ENCODE measurements around the gene ANKRD60.
A peak's percentile ranks its signal among the peaks of the same experiment; 100 is the strongest.

ANKRD60 gene

GRCh38 chr20:58179432-58180099 is 48.9 kb downstream of the ANKRD60 start:
- Histone ChIP-seq H3K27me3 (ENCODE audit: low read depth, low read length) (peaks cover 59% of the 10 kb centered on the region), H3K9ac (ENCODE audit: low read length) (peak overlapping the region; percentile 59), H3K4me1 (ENCODE audit: low read length) (peaks cover 10% of the 10 kb centered on the region), H3K36me3 (replicated peaks; ENCODE audit: low read depth, low read length) (no peaks in the 10 kb centered on the region), H3K79me2 (ENCODE audit: low read length) (no peaks in the 10 kb centered on the region), H4K20me1 (ENCODE audit: insufficient read depth, low read length) (no peaks in the 10 kb centered on the region), H2AFZ (ENCODE audit: low read depth, low read length) (peak overlapping the region; percentile 98), H3K4me3 (ENCODE audit: low read length) (peak overlapping the region; percentile 78), H3K4me2 (ENCODE audit: low read length) (peak overlapping the region; percentile 97), H3K27ac (ENCODE audit: low read length) (no peak overlapping the region), H3K9me3 (ENCODE audit: insufficient read depth, low read length) (peaks cover 9% of the 10 kb centered on the region; the same call in 1 of the 2 replicates)
- TF ChIP-seq EZH2phosphoT487 (IDR thresholded peaks at IDR 0.05; ENCODE audit: low read depth), result no peak
- TF ChIP-seq CTCF (IDR thresholded peaks at IDR 0.05; ENCODE audit: low read depth, low read length), result peak; percentile 99

- H3K27me3 ChIP-seq (ENCODE audit: low read depth, low read length), result peaks cover 55% of the 10 kb centered on the region
- H3K27ac ChIP-seq (ENCODE audit: low read length), result no peak overlapping the region
- H4K20me1 ChIP-seq (ENCODE audit: insufficient read depth, low read length), result no peaks in the 10 kb centered on the region
- peak overlapping the region; percentile 78 for H3K4me3 ChIP-seq (ENCODE audit: low read length)
- H3K79me2 ChIP-seq (ENCODE audit: low read length), result no peaks in the 10 kb centered on the region
- peaks cover 10% of the 10 kb centered on the region for H3K4me1 ChIP-seq (ENCODE audit: low read length)
- H3K36me3 ChIP-seq (replicated peaks; ENCODE audit: low read depth, low read length), result no peaks in the 10 kb centered on the region
- H3K9ac ChIP-seq (ENCODE audit: low read length), result peak overlapping the region; percentile 59
- TF ChIP-seq EZH2phosphoT487 (IDR thresholded peaks at IDR 0.05; ENCODE audit: low read depth) (no peak), CTCF (IDR thresholded peaks at IDR 0.05; ENCODE audit: low read depth, low read length) (no peak)
- peaks cover 4% of the 10 kb centered on the region; the same call in 1 of the 2 replicates for H3K9me3 ChIP-seq (ENCODE audit: insufficient read depth, low read length)
- H3K4me2 ChIP-seq (ENCODE audit: low read length), result peak overlapping the region; percentile 97
- peak overlapping the region; percentile 98 for H2AFZ ChIP-seq (ENCODE audit: low read depth, low read length)
Observed at GRCh38 chr20:58179083-58179431, 49.4 kb downstream of the ANKRD60 start.

GRCh38 chr20:58177799-58178198 is 50.7 kb downstream of the ANKRD60 start:
- no peaks in the 10 kb centered on the region for H4K20me1 ChIP-seq (ENCODE audit: insufficient read depth, low read length)
- H3K4me1 ChIP-seq (ENCODE audit: low read length), result peaks cover 10% of the 10 kb centered on the region
- no peak overlapping the region for H3K27ac ChIP-seq (ENCODE audit: low read length)
- no peaks in the 10 kb centered on the region for H3K36me3 ChIP-seq (replicated peaks; ENCODE audit: low read depth, low read length)
- H3K4me2 ChIP-seq (ENCODE audit: low read length), result no peak overlapping the region
- no peaks in the 10 kb centered on the region for H3K79me2 ChIP-seq (ENCODE audit: low read length)
- TF ChIP-seq CTCF (IDR thresholded peaks at IDR 0.05; ENCODE audit: low read depth, low read length) (no peak), EZH2phosphoT487 (IDR thresholded peaks at IDR 0.05; ENCODE audit: low read depth) (no peak)
- H3K9me3 ChIP-seq (ENCODE audit: insufficient read depth, low read length), result no peaks in the 10 kb centered on the region
- H2AFZ ChIP-seq (ENCODE audit: low read depth, low read length), result no peak overlapping the region
- no peak overlapping the region for H3K9ac ChIP-seq (ENCODE audit: low read length)
- peaks cover 49% of the 10 kb centered on the region for H3K27me3 ChIP-seq (ENCODE audit: low read depth, low read length)
- no peak overlapping the region for H3K4me3 ChIP-seq (ENCODE audit: low read length)

GRCh38 chr20:58175836-58176235 is 52.6 kb downstream of the ANKRD60 start:
- no peaks in the 10 kb centered on the region for H3K36me3 ChIP-seq (replicated peaks; ENCODE audit: low read depth, low read length)
- H3K4me2 ChIP-seq (ENCODE audit: low read length), result no peak overlapping the region
- H3K9me3 ChIP-seq (ENCODE audit: insufficient read depth, low read length), result no peaks in the 10 kb centered on the region
- peaks cover 10% of the 10 kb centered on the region for H3K4me1 ChIP-seq (ENCODE audit: low read length)
- H4K20me1 ChIP-seq (ENCODE audit: insufficient read depth, low read length), result no peaks in the 10 kb centered on the region
- H3K27me3 ChIP-seq (ENCODE audit: low read depth, low read length), result peaks cover 37% of the 10 kb centered on the region
- no peaks in the 10 kb centered on the region for H3K79me2 ChIP-seq (ENCODE audit: low read length)
- no peak overlapping the region for H2AFZ ChIP-seq (ENCODE audit: low read depth, low read length)
- no peak overlapping the region for H3K9ac ChIP-seq (ENCODE audit: low read length)
- no peak overlapping the region for H3K4me3 ChIP-seq (ENCODE audit: low read length)
- TF ChIP-seq EZH2phosphoT487 (IDR thresholded peaks at IDR 0.05; ENCODE audit: low read depth), result no peak
- no peak for TF ChIP-seq CTCF (IDR thresholded peaks at IDR 0.05; ENCODE audit: low read depth, low read length)
- H3K27ac ChIP-seq (ENCODE audit: low read length), result no peak overlapping the region

Measured in OCI-LY3 (cell line).